DOHH2 (cell line): Measurements from ENCODE around the gene GOLGA1.

Experiments
- CTCF ChIP-seq: fragments of 200-600 bp; sonication (generic); IDR thresholded peaks from one replicate; pipeline ENCODE4 v1.5.1; 2014; ENCODE audit warnings: antibody characterized with exemption, mild to moderate bottlenecking, low read depth, low read length; ENCODE audit not compliant: poor library complexity, severe bottlenecking
- EZH2phosphoT487 ChIP-seq: fragments of 200-600 bp; sonication (generic); IDR thresholded peaks from 2 replicates; pipeline ENCODE4 v1.6.1; 2017; ENCODE audit warnings: borderline replicate concordance, mild to moderate bottlenecking, antibody characterized with exemption, low read length, moderate library complexity, mixed read lengths

- TF ChIP-seq CTCF (no peak), EZH2phosphoT487 (no peak)
Observed at GRCh38 chr9:124929464-124929863, 11.4 kb downstream of the GOLGA1 start.
